HG03025 (cell line): ENCODE data around the gene HNRNPD.
A peak's percentile ranks its signal among the peaks of the same experiment; 100 is the strongest.
"Not testable (repeated sequence)": the region's sequence is repeated elsewhere in the genome, so short reads cannot be mapped to it uniquely, and the experiment has no call there.

ENCODE experiments used
- ATAC-seq: cut with Tn5 transposase; IDR thresholded peaks from one replicate; pipeline ENCODE4 v1.9.1; 2021; ENCODE audit warnings: mild to moderate bottlenecking, moderate library complexity; ENCODE audit not compliant: unreplicated experiment, low FRiP score

Gene HNRNPD

DNA sequence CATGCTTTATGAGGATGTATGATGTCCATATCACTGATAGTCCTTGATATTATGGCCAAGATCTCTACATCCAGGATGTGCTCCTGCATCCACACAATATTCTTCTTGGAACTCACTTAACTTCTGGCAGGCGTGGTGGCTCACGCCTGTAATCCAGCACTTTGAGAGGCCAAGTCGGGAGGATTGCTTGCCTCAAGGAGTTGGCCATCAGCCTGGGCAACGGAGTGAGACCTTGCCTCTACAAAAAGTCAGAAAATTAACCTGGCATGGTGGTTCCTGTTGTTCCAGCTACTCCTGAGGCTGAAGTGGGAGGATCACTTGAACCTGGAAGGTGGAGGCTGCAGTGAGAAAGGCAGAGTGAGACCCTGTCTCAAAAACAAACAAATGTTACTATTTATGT, 2.3 kb upstream of the HNRNPD start:
- no peak for ATAC-seq

DNA sequence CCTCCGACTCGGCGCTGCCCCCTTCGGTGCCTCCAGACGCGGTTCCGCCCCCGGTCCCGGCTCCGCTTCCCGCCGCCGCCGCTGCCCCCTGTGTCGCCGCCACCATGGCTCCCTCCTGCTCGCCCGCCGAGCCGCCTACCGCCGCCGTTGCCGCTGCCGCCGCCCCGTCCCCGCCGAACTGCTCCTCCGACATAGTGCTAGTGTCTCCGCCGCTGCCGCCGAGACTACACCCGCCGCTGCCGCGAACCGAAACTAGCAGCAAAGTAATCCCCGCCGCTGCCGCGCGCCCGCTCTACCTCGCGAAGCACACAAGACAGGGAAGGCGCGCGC, 340 bp downstream of the HNRNPD start:
- ATAC-seq, result peak; percentile 10

DNA sequence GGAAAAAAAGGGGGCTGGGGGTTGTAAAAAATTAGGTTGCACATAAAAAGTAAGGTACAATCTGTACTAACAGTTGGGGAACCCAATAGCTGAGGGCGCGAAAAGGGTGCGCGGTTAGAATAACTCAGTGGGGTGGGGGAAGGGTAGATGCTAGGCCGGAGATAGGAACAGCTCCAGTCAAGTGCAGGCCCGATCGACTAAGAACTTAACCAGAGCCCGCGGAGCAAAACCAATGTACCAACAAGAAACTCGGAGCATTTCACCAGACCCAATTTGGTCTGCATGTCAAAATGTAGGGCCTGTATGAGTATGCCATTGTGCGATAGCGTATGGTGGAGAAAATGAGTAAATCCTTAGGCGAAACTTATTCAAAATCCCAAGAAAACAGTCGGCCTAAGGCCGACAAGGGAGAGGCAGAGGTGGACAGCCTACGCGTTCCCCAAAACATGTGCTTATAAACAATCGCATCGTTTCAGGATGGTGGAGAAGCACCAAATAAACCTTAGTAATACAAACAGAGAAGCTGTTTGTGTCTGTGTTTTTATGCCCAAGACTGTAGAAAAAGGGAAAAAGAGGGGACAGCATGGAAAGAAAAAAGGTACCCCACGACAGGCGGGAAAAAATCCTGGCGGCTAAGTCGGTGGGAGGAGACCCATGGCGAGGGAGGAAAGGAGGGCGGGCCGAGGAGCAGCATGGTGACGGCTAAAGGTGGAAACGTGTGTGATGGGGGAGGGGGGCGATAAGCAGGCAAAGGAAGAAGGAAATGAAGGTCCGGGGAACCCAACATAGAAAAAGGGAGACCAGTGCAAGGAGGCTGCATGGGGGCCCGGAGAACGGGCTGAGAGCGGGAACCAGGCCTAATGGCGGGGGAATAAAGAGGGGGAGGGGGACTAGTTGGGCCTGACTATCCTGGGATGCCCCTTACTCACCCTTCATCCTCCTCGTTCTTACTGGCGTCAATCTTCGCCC, 990 bp downstream of the HNRNPD start:
- no peak for ATAC-seq

DNA sequence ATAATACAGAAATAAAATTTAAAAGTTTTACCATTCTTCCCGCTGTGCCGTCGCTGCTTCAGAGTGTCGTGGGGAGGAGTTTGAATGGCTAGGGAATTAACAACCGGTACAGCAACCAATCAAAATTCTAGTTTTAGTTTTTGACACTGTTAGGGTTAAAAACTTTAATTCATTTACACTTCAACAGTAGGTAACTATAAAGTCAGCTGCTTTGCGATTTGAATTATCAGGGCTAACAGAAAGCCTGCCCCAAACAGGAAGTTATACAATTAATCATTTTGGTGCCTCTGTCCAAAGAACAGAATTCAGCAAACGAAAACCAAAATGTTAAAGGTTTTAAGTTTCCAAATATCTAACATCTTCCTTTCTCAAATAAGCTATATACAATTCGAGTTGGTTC, 2.3 kb downstream of the HNRNPD start:
- no peak for ATAC-seq

DNA sequence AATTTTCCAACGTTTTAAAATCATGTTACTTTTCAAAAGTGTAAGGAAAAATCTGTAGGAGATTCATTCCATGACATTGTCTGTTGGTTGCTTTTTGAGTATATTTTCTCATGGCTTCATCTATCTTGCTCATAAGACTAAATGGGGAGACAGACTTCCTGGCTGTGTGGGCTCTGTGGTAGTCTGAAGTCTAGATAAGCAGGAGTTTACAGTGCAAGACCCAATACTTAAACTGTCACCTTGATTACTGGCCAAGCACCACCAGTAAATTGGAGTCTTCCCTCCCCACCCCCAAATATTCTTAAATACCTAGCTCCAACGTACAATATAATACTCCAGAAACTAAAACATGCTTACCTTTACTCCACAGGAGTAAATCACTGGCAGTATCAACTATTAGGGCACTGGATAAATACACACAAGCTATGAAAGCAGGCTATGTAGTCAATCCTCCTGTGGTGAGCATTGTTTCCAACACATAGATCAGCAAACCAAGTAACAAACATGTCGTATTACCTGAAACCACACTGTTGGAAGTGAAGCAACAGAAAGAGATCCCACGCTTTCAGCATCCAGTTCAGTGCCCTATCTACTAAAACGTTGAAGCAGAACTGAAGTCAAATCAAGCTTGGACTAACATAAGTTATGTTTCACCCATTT, 6.2 kb downstream of the HNRNPD start:
- ATAC-seq, result no peak

DNA sequence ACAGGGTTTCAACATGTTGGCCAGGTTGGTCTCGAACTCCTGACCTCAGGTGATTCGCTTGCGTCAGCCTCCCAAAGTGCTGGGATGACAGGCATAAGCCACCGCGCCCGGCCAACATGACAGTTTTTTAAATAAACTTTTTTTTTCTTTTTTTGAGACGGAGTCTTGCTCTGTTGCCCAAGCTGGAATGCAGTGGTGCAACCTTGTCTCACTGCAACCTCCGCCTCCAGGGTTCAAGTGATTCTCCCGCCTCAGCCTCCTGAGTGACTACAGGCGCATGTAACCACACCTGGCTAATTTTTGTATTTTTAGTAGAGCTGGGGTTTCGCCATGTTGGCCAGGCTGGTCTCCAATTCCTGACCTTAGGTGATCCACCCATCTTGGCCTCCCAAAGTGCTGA, 7.4 kb downstream of the HNRNPD start:
- ATAC-seq, result not testable (repeated sequence)

DNA sequence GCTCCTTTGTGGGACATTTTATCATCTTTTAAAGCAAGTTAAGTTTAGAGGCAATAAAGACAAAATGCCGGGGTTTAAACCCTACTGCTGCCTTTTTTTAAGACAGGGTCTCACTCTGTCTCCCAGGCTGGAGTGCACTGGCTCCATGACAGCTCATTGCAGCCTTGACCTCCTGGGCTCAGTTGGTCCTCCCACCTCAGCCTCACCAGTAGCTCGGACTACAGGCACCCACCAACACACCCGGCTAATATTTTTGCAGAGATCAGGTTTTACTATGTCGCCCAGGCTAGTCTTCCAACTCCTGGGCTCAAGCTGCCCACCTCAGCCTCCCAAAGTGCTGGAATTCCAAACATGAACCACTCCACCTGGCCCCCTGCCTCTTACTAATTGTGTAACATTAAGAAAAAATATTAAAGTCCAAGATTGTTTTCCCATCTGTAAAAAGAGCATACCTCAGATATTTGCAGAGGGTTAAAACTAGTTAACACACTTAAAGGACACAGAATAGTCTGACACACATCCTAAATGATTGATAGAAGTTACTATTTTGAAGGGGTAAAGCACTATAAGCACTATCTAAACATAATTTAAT, 9.8 kb downstream of the HNRNPD start:
- ATAC-seq, result no peak

DNA sequence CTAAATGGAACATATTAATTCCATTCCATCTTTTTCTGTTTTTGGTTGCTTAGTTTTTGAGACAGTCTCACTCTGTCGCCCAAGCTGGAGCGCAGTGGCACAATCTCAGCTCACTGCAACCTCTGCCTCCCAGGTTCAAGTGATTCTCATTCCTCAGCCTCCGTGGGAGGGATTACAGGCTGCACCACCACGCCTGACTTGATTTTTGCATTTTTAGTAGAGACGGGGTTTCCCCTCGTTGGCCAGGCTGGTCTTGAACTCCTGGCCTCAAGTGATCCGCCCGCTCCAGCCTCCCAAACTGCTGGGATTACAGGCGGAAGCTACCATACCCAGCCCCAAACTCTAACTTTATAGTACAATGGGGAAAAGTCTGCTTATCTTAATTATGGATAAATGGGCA, 11.2 kb downstream of the HNRNPD start:
- ATAC-seq, result no peak

DNA sequence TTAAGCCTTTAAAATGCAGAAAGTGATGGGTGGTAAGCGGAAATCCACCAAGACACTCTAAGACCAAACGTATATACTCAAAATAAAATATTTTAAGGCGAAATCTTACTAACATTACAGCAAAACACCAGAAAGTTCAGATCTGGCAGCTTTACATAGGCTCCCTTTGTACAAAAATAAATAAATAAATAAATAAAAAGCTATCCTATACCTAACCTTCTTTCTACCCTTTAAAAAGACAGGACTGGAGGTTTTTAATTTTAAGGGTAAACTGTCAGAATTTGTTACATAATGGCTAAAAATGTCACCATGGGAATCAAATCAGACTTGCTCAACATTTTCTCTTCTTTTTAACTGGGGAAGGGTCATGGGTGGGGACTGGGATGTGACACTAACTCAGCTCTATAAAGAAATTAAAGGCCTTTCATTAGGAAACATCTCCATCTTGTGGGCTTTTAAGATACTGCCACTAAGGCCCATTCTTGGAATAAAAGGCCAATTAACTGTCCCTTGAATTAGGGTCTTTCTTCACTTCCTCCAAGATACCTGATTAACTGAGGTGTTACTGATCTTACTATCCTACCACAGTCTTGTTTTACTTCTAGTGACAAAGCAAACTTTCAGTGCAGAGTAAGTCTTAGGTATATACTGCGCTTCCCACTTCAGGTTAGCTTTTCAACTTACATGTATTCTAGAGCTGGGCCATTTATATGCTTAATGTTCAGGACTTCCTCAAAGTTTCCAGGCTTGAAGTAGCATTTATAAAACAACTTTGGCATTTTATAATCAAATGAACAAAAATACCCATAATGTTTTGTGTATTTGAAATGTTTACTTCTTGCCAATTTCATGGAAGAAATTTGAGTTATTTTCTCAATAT, 13.3 kb downstream of the HNRNPD start:
- ATAC-seq, result no peak

DNA sequence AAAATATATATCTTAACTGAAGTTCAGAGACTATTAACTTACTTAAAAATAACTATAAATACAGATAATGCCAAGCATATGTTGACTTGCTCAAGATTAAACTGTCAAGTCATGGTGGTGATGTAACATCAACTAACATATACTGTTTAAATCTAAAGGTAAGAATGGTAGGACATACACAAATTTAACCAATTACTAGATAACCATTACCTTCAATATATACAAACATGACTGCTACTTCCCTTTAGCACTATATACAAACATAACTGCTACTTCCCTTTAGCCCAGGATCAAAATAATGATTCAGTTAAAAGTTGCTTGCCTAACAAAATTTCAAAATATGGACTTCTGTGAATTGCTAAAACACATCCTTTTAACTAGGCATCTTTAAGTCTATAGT, 14.9 kb downstream of the HNRNPD start:
- no peak for ATAC-seq

DNA sequence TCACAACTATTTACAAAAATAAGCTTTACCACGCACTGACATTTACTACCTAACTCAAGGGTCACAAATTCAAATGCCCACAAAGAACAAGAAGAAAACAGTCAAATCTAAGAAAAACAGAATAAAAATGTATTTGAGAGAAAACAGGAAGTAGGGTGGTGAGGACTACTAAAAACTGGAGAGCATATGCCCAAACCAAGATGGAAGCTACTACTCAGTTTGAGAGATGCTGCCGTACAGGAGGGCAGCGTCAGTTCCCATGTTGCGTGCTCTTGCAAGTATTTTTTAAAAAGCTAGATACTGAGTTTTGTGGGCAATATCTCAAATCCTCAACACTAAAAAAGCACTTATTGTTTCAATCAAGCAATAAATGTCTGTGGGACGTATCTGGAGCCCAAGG, 16.2 kb downstream of the HNRNPD start:
- no peak for ATAC-seq

DNA sequence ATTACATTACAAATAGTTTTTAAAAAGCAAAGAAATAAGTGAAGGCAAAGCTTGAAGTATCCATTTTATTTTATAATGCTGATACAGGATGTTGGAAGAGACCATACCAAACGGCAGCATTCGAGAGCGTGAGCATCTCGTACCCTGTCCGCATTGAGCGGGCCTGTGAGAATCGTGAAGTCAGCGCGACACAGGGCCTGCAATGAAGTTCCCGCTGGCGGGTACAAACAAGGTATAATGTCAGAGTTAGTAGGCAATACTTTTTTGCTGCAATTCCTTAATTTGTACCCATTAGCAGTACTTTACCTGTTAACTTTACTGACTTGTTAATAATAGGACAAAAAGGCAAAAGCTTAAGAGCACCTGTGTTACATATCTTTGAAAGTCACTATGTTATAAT, 19.0 kb downstream of the HNRNPD start:
- ATAC-seq, result no peak

DNA sequence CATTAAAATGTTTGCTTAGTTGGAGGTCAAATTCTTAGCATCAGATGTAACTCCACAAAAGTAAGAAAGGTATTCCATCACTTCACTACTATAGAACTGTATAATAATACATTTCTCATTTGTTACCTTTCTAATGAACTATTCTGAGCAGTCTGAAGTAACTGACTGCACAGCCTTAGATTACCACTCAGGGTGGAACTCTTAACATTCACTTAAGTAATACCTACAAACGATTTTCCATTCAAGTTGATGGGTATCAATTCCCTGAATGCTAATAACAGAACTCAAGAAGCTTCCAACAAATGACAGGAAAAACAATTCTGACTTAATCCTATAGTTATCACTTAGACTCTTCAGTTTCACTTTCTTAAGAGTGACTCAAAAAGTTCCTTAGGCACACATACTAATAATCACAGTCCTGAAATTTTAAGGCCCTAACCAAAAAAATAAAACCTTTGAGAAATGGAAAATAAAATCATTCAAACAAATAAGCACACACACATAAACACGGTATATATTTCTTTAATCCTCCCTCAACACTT, 20.9 kb downstream of the HNRNPD start:
- ATAC-seq, result no peak

DNA sequence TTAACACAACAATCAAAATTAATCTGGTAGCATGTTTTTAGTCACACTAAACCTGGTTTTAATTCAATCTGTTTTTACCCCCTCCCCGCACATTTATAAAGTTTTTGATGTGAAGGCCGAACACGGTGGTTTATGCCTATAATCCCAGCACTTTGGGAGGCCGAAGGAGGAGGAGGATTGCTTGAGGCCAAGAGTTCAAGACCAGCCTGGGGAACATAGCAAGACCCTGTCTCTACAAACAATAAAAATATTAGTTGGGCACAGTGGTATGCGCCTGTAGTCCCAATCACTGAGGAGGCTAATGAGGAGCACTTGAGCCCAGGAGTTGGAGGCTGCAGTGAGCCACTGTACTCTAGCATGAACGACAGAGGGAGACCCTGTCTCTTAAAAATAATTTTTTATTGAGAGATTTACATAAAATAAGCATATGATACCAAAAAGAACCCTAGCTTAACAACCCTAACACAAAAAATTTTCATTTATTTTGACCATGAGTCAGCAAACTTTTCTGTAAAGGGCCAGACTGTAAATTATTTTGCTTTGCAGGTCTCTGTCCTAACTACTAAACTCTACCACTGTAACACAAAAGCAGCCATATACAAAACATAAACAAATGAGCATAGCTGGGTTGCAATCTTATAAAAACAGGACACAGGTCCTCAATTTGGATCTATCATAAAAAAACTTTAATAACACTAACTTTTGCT, 21.5 kb downstream of the HNRNPD start:
- no peak for ATAC-seq

DNA sequence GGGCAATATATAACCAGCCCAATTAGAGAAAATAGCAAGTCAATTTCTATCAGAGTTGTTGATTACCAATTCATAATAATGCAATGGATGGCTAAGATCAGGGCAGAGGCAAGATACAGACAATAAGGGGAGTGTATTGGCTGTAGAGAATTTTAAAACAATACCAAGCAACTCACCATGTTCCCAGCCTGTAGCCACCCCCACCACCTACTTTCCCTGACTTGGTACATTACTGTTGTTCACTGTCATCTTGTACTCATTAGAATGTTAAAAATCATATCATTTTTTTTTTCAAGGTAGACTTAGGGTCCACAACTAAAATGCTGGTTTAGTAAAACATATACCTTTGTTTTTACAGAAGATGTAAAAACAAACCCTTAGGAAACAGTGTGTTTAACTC, 27.7 kb downstream of the HNRNPD start:
- ATAC-seq, result no peak

DNA sequence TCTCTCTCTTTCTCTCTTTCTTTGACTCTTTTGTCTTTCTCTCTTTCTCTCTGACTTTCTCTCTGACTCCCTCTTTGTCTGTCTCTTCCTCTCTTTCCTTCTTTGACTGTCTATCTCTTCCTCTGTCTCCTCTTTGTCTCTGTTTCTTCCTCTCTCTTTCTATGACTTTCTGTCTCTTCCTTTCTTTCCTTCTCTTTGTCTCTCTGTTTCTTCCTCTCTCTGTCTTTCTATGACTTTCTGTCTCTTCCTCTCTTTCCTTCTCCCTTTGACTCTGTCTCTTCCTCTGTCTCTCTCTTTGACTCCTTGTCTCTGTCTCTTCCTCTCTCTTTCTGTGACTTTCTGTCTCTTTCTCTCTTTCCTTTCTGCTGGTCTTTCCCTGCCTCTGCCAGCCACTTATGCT, 38.7 kb downstream of the HNRNPD start:
- ATAC-seq, result no peak

DNA sequence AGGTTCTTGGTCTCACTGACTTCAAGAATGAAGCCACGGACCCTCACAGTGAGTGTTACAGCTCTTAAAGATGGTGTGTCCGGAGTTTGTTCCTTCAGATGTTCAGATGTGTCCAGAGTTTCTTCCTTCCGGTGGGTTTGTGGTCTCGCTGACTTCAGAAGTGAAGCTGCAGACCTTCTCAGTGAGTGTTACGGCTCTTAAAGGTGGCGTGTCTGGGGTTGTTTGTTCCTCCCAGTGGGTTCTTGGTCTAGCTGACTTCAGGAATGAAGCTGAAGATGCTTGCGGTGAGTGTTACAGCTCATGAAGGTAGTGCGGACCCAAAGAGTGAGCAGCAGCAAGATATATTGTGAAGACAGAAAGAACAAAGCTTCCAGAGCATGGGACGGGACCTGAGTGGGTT, 40.1 kb downstream of the HNRNPD start:
- not testable (repeated sequence) for ATAC-seq

DNA sequence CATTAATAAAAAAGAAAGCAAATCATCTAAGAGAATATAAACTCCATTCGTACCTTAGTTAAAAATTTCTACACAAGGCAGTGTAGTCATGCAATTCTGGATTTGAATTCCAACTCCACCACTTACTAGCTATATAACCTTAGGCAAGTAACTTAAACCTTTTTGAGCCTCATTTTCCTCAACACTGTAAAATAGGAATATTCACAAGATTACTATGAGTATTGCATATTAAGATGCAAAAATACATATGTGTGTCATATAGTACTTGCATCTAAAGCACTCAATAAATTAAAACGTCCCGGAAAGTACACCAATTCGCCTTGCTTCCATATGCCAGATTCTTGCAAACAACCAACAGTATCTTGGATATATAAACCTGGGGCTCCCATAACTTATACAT, 42.0 kb downstream of the HNRNPD start:
- ATAC-seq, result no peak

DNA sequence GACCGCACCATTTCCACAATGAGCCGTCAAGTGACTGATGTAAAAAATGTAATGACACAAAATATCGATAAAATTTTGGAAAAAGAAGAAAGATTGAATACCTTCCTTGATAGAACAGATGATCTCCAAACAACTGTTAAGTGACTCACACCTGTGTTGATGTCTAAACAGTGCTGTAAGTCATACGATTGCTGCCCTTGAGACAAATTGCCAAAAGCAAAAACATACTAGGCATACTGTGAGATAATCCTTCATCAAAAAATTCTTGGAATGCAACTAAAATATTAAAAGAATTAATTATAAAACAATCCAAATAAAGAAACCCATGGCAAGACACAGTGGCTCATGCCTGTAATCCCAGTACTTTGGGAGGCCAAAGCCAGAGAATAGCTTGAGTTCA, 53.4 kb downstream of the HNRNPD start:
- no peak for ATAC-seq

DNA sequence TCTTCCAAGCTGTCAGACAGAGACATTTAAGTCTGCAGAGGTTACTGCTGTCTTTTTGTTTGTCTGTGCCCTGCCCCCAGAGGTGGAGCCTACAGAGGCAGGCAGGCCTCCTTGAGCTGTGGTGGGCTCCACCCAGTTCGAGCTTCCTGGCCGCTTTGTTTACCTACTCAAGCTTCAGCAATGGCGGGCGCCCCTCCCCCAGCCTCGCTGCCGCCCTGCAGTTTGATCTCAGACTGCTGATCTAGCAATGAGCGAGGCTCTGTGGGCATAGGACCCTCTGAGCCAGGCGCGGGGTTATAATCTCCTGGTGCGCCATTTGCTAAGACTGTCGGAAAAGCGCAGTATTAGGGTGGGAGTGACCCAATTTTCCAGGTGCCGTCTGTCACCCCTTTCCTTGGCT, 70.7 kb downstream of the HNRNPD start:
- ATAC-seq, result not testable (repeated sequence)
